ENCODE data around the gene NALCN.

DNA sequence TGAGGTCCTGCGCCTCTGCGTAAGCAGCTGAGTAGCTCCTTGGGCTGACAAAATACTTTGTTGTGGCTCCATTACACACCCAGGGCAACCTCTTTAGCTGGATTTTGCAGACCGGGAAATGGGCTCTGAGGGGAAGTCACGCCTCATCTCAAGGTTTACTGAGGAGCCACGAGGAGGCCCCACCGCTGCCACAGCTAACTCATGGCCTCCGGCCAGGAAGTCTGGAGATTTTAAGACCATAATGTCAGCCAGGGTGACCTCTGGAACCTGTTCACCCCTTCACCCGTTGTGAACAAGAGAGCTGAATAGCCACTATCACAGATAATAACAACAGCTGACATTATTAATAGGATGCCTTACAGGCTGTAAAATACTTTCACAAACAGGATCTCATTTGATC, 390.4 kb downstream of the NALCN start:
- TF ChIP-seq, protein P1, sequence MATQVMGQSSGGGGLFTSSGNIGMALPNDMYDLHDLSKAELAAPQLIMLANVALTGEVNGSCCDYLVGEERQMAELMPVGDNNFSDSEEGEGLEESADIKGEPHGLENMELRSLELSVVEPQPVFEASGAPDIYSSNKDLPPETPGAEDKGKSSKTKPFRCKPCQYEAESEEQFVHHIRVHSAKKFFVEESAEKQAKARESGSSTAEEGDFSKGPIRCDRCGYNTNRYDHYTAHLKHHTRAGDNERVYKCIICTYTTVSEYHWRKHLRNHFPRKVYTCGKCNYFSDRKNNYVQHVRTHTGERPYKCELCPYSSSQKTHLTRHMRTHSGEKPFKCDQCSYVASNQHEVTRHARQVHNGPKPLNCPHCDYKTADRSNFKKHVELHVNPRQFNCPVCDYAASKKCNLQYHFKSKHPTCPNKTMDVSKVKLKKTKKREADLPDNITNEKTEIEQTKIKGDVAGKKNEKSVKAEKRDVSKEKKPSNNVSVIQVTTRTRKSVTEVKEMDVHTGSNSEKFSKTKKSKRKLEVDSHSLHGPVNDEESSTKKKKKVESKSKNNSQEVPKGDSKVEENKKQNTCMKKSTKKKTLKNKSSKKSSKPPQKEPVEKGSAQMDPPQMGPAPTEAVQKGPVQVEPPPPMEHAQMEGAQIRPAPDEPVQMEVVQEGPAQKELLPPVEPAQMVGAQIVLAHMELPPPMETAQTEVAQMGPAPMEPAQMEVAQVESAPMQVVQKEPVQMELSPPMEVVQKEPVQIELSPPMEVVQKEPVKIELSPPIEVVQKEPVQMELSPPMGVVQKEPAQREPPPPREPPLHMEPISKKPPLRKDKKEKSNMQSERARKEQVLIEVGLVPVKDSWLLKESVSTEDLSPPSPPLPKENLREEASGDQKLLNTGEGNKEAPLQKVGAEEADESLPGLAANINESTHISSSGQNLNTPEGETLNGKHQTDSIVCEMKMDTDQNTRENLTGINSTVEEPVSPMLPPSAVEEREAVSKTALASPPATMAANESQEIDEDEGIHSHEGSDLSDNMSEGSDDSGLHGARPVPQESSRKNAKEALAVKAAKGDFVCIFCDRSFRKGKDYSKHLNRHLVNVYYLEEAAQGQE (IDR thresholded peaks at IDR 0.05; ENCODE audit: unreplicated experiment), result no peak
- TF ChIP-seq, protein P2, sequence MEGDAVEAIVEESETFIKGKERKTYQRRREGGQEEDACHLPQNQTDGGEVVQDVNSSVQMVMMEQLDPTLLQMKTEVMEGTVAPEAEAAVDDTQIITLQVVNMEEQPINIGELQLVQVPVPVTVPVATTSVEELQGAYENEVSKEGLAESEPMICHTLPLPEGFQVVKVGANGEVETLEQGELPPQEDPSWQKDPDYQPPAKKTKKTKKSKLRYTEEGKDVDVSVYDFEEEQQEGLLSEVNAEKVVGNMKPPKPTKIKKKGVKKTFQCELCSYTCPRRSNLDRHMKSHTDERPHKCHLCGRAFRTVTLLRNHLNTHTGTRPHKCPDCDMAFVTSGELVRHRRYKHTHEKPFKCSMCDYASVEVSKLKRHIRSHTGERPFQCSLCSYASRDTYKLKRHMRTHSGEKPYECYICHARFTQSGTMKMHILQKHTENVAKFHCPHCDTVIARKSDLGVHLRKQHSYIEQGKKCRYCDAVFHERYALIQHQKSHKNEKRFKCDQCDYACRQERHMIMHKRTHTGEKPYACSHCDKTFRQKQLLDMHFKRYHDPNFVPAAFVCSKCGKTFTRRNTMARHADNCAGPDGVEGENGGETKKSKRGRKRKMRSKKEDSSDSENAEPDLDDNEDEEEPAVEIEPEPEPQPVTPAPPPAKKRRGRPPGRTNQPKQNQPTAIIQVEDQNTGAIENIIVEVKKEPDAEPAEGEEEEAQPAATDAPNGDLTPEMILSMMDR (conservative IDR thresholded peaks at IDR 0.05; ENCODE audit: low read depth in 2 of 2), result no peak
- TF ChIP-seq POLR2AphosphoS5 (IDR thresholded peaks at IDR 0.05; ENCODE audit: low read depth), result no peak
